SKM-1 (cell line): Measurements from ENCODE around the gene SYNGR2.

ENCODE experiments used
- DNase-seq: peaks from one replicate; lab custom pipeline; 2025; ENCODE audit not compliant: unreplicated experiment; lab: John Stamatoyannopoulos, UW

SYNGR2 gene

DNA sequence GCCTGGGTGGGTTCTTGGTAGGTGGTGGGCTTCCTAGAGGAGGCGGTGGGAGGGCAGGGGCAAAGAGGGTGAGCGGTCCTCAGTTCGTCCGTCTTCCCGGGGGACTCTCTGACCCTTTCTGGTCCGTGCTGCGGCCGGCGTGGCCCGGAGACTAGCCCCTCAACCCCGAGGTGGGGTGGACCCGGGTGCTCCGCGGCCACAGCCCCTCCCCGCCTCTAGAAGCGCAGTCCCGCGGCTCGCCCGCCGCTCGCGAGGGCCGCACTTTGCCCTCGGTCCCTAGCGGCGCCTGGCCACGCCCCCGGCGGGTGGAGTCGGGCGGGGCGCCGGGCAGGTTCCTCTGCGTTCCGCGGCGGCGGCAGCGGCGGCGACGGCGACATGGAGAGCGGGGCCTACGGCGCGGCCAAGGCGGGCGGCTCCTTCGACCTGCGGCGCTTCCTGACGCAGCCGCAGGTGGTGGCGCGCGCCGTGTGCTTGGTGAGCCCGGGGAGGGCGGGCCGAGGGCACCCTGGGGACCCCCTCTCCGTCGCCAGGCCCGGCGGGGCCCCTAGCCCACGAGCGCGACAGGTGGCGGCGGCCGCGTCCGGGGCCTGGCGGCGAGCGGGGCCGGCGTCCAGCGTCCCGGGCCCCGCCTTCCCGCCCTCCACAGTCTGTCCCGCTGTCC lies at the start of gene SYNGR2:
SYNGR2 (plus strand) TSS at position 340 of the 661 bp plus-strand sequence; CDS start at position 376, 36 bp downstream.
- DNase-seq, result peak; percentile 70

- DNase-seq, result no peak
Observed at GRCh38 chr17:78118801-78119241, 49.6 kb upstream of the SYNGR2 start.

DNA sequence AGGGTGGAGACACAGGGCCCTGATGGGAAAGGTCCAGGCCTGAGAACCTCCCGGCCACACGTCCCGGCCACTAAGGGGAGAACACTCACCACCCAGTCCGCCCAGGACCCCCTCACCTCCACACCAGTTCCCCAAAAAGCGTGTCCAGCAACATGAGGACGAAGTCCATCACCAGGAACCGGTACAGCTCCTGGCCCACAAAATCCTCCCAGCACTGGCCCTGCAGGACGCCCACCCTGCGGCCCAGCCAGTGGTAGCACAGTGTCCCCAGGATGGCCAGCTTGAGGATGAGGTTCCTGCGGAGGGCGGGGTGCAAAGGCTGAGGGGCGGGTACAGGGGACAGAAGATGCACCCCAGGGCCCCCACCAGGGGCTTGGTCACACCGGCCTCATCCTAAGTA lies 47.8 kb upstream of the SYNGR2 start:
- DNase-seq, result no peak

DNA sequence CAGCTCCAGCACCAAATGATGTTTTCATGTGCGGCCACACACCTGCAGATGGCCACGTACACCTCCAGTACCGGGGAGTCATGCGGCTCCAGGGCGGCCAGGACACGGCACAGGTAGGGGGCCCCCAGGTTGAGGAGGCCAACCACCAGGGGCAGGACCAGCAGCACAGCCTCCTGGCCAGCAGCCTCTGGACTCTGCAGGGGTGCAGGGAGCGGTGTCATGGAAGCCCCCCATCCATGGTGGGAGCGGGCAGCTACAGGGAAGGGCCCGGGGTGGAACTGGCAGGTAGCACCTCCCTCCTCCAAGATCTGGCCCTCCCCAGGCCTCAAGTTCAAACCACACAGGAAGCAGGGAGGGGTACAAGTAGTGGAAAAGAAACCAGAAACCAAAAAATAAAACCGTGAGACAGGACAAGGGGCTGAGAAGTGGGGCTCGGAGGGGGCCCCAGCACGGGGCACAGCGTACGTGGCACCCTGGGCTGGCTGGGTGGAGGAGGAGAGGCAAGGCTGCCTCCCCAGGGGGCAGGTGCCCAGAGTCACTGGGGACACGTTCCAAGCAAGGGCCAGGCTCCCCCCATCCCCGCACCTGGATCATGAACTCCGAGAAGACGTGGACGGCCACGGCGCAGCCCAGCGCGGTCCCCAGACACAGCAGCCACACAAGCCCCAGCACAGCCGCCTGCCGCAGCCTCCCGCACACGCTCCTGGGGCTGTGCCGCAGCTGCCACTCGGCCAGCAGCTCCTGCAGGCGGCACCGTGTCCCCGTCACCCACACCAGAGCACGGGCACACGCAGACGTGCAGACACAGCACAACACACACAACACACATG lies 47.2 kb upstream of the SYNGR2 start:
- DNase-seq, result no peak

GRCh38 chr17:78121801-78122215 lies 46.6 kb upstream of the SYNGR2 start:
- no peak for DNase-seq

- no peak for DNase-seq
Observed at GRCh38 chr17:78122216-78122930, 46.0 kb upstream of the SYNGR2 start.

DNA sequence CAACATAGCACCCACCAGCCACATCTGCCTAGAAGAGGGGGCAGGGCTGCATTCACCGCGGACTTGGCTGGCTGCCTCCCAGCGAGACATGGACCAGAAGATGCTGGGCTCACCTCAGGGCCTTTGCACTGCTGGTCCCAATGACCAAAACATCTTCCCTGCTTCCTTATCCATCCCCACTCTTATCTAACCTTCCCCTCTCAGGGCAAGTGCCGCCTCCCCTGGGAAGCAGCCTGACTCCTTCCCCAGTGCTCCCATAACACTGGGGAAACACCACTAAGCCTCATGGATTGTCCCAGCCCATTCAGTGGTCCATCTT lies 45.5 kb upstream of the SYNGR2 start:
- no peak for DNase-seq

DNA sequence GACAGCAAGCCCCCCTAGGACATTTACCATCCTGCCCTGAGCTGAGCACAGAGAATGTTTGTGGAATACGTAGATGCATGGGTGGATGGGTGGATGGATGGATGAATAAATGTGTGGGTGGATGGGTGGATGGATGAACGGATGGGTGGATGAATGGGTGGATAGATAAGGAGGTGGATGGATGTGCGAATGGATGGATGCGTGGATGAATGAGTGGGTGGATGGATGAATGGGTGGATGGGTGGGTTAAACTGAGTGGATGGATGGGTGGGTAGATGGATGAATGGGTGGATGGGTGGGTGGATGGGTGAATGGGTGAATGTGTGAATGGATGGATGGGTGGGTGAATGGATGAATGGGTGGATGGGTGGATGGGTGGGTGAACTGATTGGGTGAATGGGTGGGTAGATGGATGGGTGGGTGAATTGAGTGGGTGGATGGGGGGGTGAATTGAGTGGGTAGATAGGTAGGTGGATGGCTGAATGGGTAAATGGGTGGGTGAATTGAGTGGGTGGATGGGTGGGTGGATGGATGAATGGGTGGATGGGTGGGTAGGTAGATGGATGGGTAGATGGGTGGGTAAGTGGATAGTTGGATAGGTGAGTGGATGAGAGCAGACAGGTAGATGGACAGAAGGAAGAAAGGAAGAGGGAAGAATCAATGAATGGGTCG lies 45.0 kb upstream of the SYNGR2 start:
- no peak for DNase-seq

DNA sequence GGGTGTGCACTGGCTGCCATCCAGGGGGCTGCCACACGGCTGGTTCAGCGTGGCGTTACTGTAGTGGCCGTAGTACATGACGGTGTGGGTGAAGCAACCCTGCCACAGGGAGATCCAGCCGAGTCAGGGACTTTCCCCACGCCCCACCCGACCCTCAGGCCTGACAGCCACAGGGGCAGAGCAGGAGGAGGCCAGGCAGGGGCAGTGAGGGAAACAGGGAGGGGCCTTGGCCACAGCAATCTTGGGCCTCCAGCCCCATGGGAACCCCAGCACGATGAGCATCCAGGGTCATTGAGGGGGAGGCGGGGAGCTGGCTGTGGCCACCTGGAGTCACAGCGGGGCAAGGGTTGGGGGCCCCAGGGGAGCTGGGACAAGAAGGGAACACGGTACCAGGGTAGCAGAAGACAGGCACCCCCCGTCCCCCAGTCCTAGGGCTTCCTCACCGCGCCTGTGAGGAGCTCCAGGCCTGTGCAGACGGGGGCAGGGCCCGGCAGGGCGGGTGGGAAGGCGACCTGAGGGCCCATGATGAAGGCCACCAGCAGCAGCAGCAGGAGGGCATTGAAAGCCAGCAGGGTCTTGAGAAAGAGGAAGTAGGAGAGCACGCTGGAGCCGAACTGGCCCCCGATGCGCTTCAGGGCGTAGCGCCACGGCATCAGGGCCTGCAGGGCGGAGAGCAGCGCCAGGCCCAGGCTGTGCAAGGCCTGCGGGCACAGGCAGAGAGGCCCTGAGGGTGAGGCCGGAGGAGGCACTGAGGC lies 44.1 kb upstream of the SYNGR2 start:
- DNase-seq, result no peak

- no peak for DNase-seq
Observed at GRCh38 chr17:78124836-78125137, 43.6 kb upstream of the SYNGR2 start.

DNA sequence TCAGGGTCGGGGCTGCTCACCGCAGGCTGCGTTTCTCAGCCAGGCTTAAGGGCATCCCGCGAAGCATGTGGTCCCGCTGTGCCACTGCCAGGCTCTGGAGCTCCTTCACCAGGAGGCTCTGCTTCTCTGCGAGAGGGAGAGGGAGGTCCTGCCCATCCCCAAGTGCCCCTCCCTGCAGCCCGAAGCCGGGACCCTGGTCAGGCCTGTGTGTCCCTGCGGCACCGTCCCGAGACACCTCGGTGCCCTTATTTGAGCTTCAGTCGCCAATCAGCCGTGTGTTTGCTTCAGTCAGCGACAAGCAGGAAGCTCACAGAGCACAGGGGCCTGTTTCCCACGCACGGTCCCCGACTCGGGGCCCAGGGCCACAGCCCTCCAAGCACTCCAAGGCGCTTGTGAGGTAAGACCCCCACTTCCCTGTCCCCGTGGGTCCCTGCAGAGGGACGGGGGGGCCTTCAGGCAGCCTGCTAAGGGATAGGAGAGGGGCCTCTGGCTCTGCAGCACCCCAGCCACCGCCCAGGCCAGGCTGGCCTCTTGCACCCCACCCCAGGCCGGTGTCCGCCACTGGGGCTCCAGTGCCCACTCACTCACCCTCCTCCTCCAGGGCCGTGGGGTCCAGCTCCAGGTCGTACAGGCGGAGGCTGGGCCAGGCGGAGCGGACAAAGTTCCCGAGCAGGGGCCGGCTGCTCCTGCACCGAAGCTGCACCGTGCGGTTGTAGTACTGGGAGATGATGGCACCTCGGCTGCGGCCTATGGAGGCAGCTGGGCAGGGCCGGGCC lies 43.1 kb upstream of the SYNGR2 start:
- no peak for DNase-seq

- no peak for DNase-seq
Observed at GRCh38 chr17:78125976-78126894, 42.1 kb upstream of the SYNGR2 start.

- DNase-seq, result no peak
Observed at GRCh38 chr17:78126895-78127238, 41.5 kb upstream of the SYNGR2 start.

DNA sequence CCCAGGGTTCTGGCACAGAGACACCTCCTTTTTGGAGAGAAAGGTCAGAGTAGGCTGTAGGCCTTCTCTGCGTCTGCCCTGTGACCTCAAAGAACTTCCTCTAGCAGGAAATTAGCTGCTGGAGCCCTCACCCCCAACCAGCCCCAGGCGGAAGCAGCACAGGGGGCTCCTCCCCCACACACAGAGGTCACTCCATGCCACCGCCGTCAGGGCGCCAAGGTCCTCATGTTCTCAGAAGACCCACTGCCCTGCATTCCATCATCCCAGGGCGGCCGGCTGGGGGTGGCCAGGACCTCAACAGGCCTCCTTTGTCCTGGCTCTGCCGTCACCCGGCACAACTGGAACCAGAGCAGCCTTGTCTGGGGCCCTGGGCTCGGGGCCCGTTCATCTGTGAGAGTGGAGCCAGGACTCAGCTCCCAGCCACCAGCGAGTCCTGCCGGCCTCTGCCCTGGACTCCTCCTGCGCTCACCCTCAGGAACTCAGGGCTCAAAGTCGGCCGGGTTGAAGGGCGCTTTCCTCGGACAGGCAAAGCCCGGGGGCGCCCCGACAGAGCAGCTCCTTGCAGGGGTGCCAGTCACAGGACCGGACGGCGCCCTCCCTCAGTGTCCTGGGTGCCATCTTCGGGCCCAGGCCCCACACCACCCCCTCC lies 41.0 kb upstream of the SYNGR2 start:
- peak; percentile 86 for DNase-seq

DNA sequence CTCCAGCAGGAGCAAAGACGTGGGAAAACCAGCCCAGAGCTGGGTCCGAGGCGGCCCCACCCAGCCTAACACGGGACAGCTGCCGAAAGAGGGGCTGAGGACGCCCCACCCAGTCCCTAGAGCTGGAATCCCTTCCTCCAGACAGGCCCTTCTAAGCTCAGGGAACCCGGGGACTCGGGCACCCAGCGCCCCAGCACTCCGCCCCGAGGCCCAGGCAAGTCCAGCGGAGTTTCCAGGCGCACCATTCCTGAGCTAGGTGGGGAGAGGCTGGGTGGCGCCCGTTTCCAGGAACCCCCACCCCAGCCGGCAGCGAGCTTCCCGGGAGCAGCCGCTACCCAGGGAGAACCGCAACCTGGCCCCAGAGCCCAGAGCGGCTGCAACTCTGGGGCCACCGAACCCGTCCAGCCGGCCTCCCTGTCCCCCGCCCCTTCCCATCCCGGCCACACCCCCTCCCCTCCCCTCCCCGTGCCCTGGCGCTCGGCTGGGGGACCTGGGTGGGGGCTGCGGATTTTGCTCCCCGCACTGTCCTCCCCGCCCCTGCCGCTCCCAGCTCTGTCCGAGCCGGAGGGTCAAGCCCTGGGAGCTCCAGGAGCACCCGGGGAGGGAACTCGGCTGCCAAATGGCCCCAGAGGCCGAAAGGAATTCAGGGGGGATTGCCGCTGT lies 40.4 kb upstream of the SYNGR2 start:
- no peak for DNase-seq

- DNase-seq, result peak; percentile 73
Observed at GRCh38 chr17:78128551-78129350, 39.6 kb upstream of the SYNGR2 start, which contains the start of gene TMC6. TMC6 (minus strand) TSS chr17:78128755; CDS start chr17:78126832, 1,923 bp downstream.
